T-helper 1 cell treated with Interleukin-12 subunit alpha and Interleukin-12 subunit beta and Interleukin-4 antibody, amounts not matched to agents 30 μg/mL and 1 μg/mL, for 36 hours (primary cell): Measurements from ENCODE around the gene TENM4.

ENCODE experiments used
- H3K27ac Mint-ChIP-seq: one replicate; pipeline ENCODE4 v1.8.0; 2021; ENCODE audit warnings: mild to moderate bottlenecking, mixed read lengths
- H3K27me3 Mint-ChIP-seq: one replicate; pipeline ENCODE4 v1.8.0; 2021; ENCODE audit warnings: low read depth, mixed read lengths
- H3K36me3 Mint-ChIP-seq: one replicate; pipeline ENCODE4 v1.8.0; 2021; ENCODE audit warnings: low read depth, mixed read lengths
- H3K4me1 Mint-ChIP-seq: one replicate; pipeline ENCODE4 v1.8.0; 2021; ENCODE audit warnings: low read depth, mixed read lengths
- H3K4me3 Mint-ChIP-seq: one replicate; pipeline ENCODE4 v1.8.0; 2021; ENCODE audit warnings: mild to moderate bottlenecking, moderate library complexity, mixed read lengths
- H3K9me3 Mint-ChIP-seq: one replicate; pipeline ENCODE4 v1.8.0; 2021; ENCODE audit warnings: mixed read lengths

Gene TENM4

DNA sequence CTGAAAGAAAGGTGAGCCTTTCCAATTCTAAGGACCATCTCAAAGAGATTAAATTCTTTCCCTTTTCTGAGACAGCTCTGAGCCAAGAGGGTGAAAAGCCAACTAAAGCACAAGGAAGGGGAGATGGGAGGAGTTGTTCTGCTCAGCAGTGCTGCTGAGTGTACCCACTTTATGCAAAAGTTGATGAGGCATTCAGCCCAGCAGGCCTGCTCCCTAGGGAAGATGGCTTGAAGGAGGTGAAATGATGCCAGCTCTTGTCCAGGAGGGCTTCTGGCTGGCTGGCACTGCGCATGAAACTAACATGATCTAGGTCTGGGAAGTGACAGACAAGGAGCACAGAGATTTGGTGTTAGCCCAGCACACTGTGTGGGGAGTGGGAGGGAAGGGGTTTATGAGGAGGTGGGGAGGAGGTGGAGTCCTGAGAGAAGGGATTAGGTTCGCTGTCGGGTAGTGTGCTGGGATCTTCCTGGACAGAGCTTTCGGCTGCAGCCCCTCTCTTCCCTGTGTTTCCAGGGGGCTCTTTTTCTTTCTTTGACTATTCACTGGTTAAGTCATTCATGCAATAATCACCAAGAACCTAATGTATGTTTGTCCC is 640.6 kb downstream of the TENM4 start:
- Mint-ChIP-seq H3K4me1 (no peaks in the 10 kb centered on the region), H3K4me3 (no peak overlapping the region), H3K9me3 (no peaks in the 10 kb centered on the region), H3K27ac (no peak overlapping the region), H3K36me3 (no peaks in the 10 kb centered on the region), H3K27me3 (no peaks in the 10 kb centered on the region)

DNA sequence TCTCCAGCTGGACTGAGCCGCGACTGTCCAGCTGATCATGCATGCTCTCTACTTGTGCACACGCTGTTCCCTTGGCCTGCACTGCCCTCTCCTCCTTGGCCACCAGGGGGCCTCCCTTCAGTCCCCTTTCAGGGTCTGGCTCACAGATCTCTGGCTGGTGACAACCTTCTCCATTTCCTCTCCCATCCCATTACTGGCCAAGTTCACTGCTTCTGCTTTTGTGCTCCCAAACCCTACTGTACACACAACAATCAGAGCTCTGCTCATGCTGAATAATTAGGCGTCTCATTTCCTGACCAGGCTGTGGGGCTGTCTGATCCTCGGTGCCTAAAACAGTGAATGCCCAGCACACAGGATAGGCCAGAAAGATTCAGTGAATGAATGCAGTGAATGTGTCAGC is 642.2 kb downstream of the TENM4 start:
- Mint-ChIP-seq H3K27me3 (no peaks in the 10 kb centered on the region), H3K4me3 (no peak overlapping the region), H3K36me3 (no peaks in the 10 kb centered on the region), H3K27ac (no peak overlapping the region), H3K4me1 (no peaks in the 10 kb centered on the region), H3K9me3 (no peaks in the 10 kb centered on the region)

DNA sequence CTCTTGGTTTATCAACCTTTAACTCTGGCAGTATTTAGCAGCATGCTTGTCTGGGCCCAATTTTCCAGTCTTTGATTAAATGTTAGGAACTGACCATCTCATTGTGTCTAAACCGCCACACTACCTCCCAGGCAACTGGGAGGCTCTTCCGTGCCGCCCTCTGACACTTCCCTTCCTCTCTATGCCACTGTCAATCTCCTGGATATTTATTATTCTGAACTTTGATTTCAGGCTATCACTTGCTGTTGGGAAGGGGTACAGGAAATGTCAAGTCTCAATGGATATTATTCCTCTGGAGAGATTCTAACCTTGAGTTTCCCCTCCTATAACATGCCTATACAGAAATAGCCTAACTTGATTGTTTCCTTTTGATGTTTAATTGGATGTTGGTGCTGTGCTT is 643.3 kb downstream of the TENM4 start:
- H3K27ac Mint-ChIP-seq: no peak overlapping the region
- H3K36me3 Mint-ChIP-seq: no peaks in the 10 kb centered on the region
- no peak overlapping the region for H3K4me3 Mint-ChIP-seq
- no peaks in the 10 kb centered on the region for H3K4me1 Mint-ChIP-seq
- H3K27me3 Mint-ChIP-seq: no peaks in the 10 kb centered on the region
- no peaks in the 10 kb centered on the region for H3K9me3 Mint-ChIP-seq

DNA sequence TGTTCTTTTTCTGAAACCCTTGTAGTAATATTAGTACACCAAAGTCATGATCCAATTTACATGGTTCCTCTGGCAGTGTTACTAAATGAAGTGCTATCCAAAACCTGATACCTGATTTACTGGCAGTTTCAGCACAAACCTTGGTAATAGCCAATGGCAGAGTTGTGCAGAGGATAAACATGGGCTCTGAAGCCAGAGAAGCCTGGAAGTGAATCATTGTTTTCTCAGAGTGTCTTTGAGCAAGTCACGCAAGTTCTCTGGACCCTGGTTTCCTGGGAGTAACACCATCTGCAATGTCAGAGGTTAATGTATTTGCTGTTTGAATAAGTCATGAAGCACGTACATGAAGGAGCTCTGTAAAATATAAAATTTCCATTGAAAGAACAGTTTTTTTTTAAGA is 643.9 kb downstream of the TENM4 start:
- no peaks in the 10 kb centered on the region for H3K4me1 Mint-ChIP-seq
- H3K27me3 Mint-ChIP-seq: no peaks in the 10 kb centered on the region
- H3K36me3 Mint-ChIP-seq: no peaks in the 10 kb centered on the region
- H3K9me3 Mint-ChIP-seq: no peaks in the 10 kb centered on the region
- no peak overlapping the region for H3K27ac Mint-ChIP-seq
- H3K4me3 Mint-ChIP-seq: no peak overlapping the region

DNA sequence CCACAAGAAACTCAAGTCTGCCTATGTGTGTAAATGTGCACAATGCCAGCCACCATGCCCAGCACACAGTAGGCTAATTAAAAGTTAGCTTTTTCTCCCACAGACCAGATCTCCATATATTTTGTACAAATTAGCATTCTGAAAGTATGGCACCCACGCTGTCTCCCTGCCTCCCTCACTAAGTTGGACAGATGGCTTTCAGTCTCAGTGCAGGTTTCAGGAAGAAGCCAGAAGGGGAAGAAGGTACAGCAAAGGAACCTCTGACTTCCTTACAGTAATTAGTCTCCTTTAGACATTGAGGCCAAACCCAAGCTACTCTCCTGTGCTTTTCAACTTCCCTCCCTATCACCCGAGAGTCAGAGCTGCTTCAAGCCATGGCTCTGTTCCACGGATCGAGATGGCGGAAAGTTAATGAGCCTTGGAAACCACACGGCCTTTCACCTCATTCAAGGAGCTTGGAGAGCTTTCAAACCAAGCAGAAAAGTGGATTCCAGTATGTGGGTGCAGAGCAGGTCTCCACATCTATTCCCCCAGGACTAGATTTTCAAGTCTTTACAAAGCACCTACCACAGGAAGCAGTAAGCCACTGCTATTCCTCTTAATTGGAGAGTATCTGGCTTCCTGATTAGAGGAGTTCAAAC is 645.1 kb downstream of the TENM4 start:
- H3K4me3 Mint-ChIP-seq: no peak overlapping the region
- no peak overlapping the region for H3K27ac Mint-ChIP-seq
- H3K36me3 Mint-ChIP-seq: no peaks in the 10 kb centered on the region
- peaks cover 3% of the 10 kb centered on the region for H3K27me3 Mint-ChIP-seq
- H3K4me1 Mint-ChIP-seq: no peaks in the 10 kb centered on the region
- H3K9me3 Mint-ChIP-seq: no peaks in the 10 kb centered on the region

DNA sequence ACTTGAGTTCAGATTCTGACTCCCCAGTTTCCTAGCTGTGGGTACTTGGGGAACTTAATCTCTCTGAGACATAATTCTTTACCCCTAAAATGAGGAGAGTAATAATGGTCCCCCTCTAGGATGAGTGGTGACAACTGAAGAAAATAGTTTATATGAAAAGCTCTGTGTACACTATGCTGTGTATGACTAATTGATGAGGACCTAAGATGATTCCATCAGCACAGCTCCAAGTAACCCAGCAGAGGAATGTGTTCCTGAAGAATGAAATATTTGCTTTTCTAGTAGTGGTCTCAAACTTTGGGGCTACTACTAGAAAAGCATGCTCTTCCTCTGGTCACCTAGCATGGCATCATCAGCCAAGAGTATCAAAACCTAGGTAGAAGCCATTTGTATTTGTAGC is 648.9 kb downstream of the TENM4 start:
- Mint-ChIP-seq H3K4me1 (no peaks in the 10 kb centered on the region), H3K36me3 (no peaks in the 10 kb centered on the region), H3K4me3 (no peak overlapping the region), H3K27me3 (peaks cover 3% of the 10 kb centered on the region), H3K27ac (no peak overlapping the region), H3K9me3 (no peaks in the 10 kb centered on the region)

DNA sequence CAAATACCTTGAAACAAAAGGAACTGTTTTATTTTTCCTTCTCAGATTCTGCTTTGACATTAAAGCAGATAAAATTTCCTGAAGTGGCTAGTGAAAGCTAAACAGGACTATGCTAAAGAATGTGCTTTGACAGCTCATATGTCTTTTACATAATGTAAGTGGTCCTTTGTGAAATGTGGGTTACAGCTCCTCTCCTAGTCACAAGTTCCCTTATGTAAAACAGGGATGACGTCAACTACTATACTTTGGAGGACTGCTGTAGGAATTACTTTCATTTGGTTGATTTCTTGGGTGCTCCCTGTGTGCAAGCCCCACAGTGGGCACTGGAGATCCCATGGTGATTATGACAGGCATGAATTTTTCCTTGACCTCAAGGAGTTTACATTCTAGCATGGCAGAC is 649.6 kb downstream of the TENM4 start:
- H3K27ac Mint-ChIP-seq: no peak overlapping the region

DNA sequence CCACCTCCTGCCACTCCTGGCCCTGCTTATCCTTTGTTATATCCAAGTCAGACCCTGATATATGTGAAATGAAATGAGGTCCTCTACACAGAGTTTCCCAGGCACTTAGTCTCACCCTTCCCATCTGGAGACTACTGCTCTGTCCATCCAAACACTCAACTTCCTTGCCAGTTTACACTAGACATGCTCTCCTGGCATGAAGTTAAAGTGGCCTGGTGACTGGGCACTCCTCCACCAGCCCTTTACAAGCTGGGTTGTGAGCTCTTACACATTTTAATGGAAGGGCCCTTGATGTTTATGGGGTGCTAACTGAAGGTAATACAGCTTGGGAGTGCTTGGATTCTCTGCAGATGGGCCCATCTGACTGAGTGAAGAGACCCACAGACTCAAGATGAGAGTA is 650.0 kb downstream of the TENM4 start:
- Mint-ChIP-seq H3K36me3 (no peaks in the 10 kb centered on the region), H3K9me3 (no peaks in the 10 kb centered on the region), H3K4me3 (no peak overlapping the region), H3K27me3 (peaks cover 3% of the 10 kb centered on the region), H3K4me1 (no peaks in the 10 kb centered on the region), H3K27ac (no peak overlapping the region)

More for the DNA sequence above, 649.6 kb downstream of the TENM4 start:
- H3K9me3 Mint-ChIP-seq: no peaks in the 10 kb centered on the region
- no peaks in the 10 kb centered on the region for H3K4me1 Mint-ChIP-seq
- no peaks in the 10 kb centered on the region for H3K36me3 Mint-ChIP-seq
- H3K4me3 Mint-ChIP-seq: no peak overlapping the region
- H3K27me3 Mint-ChIP-seq: peaks cover 3% of the 10 kb centered on the region

DNA sequence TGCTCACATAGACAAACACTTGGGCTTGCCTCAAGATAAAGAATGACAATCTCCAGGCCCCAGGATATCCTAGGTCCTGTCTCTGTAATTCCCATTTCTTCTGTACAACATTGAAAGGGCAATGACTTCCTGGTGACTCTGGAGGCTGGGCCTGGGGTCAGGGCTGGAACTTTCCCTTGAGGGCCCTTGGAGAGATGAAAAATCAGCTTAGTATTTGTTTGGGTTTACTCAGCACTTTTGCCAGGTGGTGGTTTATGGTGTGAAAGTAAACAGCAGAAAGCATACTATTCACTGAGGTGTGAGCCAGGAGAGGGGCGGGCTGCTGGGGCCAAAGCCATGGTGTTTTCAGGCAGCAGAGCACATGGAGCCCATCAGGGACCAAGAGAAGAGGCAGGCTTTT is 651.5 kb downstream of the TENM4 start:
- Mint-ChIP-seq H3K27ac (no peak overlapping the region), H3K27me3 (peaks cover 3% of the 10 kb centered on the region), H3K4me1 (no peaks in the 10 kb centered on the region), H3K36me3 (no peaks in the 10 kb centered on the region), H3K4me3 (no peak overlapping the region), H3K9me3 (no peaks in the 10 kb centered on the region)

DNA sequence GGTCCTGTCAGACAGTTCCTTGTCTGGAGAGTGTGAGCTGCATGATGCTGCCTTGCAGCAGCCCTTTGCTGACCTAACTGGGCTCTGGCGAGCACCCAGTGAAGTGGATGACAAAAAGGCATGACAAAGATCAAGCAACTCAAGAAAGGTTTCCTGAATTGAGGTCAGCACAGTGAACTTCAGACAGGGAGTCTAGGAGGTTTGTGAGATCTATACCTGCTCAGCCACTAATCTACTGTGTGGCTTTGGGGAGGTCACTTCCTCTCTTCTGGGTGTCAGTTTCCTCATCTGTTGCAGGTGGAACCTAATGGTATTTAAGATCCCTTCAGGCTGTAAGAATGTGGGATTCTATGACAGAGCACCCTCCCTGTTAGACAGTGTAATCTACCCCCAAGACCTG is 652.3 kb downstream of the TENM4 start:
- Mint-ChIP-seq H3K4me3 (no peak overlapping the region), H3K4me1 (no peaks in the 10 kb centered on the region), H3K9me3 (no peaks in the 10 kb centered on the region), H3K36me3 (no peaks in the 10 kb centered on the region), H3K27ac (no peak overlapping the region), H3K27me3 (peaks cover 3% of the 10 kb centered on the region)

DNA sequence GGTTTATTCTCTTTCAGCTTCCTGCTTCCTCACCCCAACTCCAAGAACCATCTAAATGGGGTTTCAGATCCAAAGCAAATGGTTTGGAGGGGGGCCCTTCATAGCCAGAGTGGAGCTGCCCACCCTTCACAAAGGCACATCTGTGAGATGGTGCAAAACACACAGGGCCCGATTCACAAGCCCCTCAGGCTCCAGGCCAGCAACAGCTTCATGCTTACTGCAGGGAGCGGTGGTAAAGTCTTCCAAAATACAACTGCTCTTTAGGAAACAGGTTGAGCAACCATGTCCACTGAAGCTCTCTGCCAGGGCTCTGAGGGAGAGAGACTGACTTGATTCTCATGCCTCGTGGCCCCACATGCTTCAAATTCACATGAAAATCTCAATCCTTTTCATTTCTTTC is 653.1 kb downstream of the TENM4 start:
- Mint-ChIP-seq H3K9me3 (no peaks in the 10 kb centered on the region), H3K27me3 (peaks cover 3% of the 10 kb centered on the region), H3K4me1 (no peaks in the 10 kb centered on the region), H3K36me3 (no peaks in the 10 kb centered on the region), H3K4me3 (no peak overlapping the region), H3K27ac (no peak overlapping the region)

DNA sequence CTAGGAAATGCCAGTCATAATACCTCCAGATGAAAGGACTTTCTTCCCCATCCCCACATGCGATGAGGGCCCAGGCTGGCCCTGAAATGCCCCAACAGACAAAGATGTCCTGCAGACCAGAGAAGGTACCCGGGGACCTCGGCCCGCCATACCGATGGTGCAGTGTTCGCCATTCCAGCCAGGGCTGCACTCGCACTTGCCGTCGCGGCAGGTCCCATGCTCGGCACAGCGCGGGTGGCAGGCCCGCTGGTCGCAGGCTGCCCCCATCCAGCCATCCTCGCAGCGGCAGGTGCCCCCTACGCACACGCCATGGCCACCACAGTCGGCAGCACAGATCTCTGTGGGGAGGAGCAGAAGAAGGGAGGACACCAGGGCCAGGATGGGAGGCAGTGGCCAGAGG is 654.1 kb downstream of the TENM4 start:
- H3K9me3 Mint-ChIP-seq: no peaks in the 10 kb centered on the region
- H3K4me3 Mint-ChIP-seq: no peak overlapping the region
- H3K4me1 Mint-ChIP-seq: no peaks in the 10 kb centered on the region
- H3K27me3 Mint-ChIP-seq: peaks cover 3% of the 10 kb centered on the region
- H3K27ac Mint-ChIP-seq: no peak overlapping the region
- H3K36me3 Mint-ChIP-seq: no peaks in the 10 kb centered on the region

DNA sequence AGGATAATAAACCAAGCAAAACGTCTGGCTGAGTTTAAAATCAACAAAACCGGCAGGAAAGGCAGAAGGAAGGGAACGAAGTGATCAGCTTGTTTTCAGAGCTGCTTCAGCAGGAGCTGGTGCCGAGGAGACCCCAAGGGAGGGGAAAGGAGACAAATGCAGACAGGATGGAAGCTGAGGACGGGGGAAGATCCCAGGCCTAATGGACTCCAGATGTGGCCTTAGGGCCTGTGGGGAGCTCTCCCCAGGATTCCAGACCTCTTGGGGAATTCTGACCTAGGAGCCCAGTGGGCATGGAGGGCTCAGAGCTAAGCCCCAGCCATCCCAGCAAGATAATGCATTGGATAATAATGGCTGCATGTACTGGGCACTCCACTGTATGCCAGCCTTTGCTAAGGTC is 654.7 kb downstream of the TENM4 start:
- H3K4me1 Mint-ChIP-seq: no peaks in the 10 kb centered on the region
- H3K36me3 Mint-ChIP-seq: no peaks in the 10 kb centered on the region
- no peaks in the 10 kb centered on the region for H3K9me3 Mint-ChIP-seq
- no peak overlapping the region for H3K27ac Mint-ChIP-seq
- no peak overlapping the region for H3K4me3 Mint-ChIP-seq
- H3K27me3 Mint-ChIP-seq: no peaks in the 10 kb centered on the region

DNA sequence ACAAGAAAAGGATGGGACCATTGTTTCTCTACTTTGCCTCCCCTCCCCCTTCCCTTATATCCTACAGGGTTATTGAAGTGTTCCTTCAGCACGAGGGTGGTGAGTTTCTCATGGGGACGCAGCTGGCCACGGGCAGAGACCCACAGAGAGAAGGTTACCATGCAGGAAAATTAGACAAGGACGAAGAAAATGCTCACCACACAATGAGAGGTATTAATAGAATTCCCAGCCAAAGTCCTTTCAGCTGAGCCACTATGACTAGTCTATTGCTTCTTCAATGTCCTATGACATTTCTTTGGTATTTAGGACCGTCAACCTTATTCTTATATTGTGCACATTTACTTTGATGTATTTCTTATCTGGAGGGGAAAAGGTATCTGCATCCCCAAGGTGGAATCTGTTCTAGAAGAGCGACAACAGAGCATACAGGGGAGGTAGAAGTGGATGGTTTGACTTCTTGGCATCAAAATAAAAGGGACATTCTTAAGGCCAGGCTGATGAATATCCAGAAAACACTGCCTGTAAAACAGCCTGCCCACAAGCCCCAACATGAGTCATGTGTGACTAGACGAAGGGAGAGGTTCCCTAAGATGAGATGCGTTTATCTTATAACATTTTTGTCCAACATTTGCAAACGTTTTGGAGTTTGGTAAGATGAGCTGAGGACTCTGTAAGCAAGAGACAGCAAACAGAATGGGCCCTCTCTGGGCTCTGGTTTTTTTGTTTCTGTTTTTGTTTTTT is 656.3 kb downstream of the TENM4 start:
- Mint-ChIP-seq H3K4me3 (no peak overlapping the region), H3K27ac (no peak overlapping the region), H3K9me3 (no peaks in the 10 kb centered on the region), H3K36me3 (no peaks in the 10 kb centered on the region), H3K27me3 (no peaks in the 10 kb centered on the region), H3K4me1 (no peaks in the 10 kb centered on the region)

DNA sequence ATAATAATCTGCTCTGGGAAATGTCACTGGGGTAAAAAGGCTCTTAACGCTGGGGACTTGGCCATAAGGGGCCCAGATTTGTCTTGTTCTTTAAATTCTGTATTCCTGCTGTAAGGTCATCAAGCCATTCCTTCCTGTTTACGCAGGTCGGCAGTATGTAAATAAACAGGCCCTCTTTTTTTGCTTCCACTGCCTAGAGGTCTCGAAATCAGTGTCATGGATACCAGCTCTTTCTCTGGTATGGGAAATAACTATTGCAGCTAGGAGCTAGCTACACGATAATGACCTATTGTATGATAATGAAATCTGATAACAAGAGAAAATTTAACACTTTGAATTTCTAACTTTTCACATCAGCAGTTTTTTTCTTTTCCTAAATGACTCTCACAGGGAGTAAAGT is 657.0 kb downstream of the TENM4 start:
- H3K27ac Mint-ChIP-seq: no peak overlapping the region
- no peaks in the 10 kb centered on the region for H3K9me3 Mint-ChIP-seq
- no peaks in the 10 kb centered on the region for H3K27me3 Mint-ChIP-seq

More for the DNA sequence above, 657.0 kb downstream of the TENM4 start:
- Mint-ChIP-seq H3K36me3 (no peaks in the 10 kb centered on the region), H3K4me3 (no peak overlapping the region), H3K4me1 (no peaks in the 10 kb centered on the region)
